HCT116 (cell line): Measurements from ENCODE around the gene ELFN2.

Source experiments
- CEBPB ChIP-seq: IDR thresholded peaks from 2 replicates; pipeline ENCODE4 v1.6.1; 2012; ENCODE audit warnings: low read depth
- EZH2 ChIP-seq: fragments of 200-600 bp; sonication (generic); IDR thresholded peaks from 2 replicates; pipeline ENCODE4 v1.6.1; 2017; ENCODE audit warnings: antibody characterized with exemption, mixed run types
- EZH2phosphoT487 ChIP-seq: fragments of 200-600 bp; IDR thresholded peaks from 2 replicates; pipeline ENCODE4 v1.6.1; 2018; ENCODE audit warnings: antibody characterized with exemption, borderline replicate concordance
- FOSL1 ChIP-seq: IDR thresholded peaks from 2 replicates; pipeline ENCODE4 v1.6.1; 2012; ENCODE audit warnings: low read depth
- JUND ChIP-seq: IDR thresholded peaks from 2 replicates; pipeline ENCODE4 v1.6.1; 2012
- POLR2A ChIP-seq: IDR thresholded peaks from 2 replicates; pipeline ENCODE4 v1.7.0; 2011; ENCODE audit warnings: borderline replicate concordance; ENCODE audit not compliant: insufficient read depth, insufficient read length; ENCODE audit errors: extremely low read depth
- RAD21 ChIP-seq: IDR thresholded peaks from 2 replicates; pipeline ENCODE4 v1.6.1; 2012; ENCODE audit warnings: low read depth, mild to moderate bottlenecking
- SP1 ChIP-seq: IDR thresholded peaks from 2 replicates; pipeline ENCODE4 v1.6.1; 2012; ENCODE audit warnings: low read depth
- TCF7L2 ChIP-seq: IDR thresholded peaks from 2 replicates; pipeline ENCODE4 v1.7.0; 2011; ENCODE audit warnings: borderline replicate concordance, inconsistent platforms; ENCODE audit not compliant: insufficient read depth, insufficient read length; ENCODE audit errors: extremely low read depth
- YY1 ChIP-seq: IDR thresholded peaks from 2 replicates; pipeline ENCODE4 v1.6.1; 2011; ENCODE audit warnings: low read length, low read depth, moderate library complexity, mild to moderate bottlenecking; ENCODE audit not compliant: insufficient replicate concordance; ENCODE audit errors: extremely low read depth
- TF ChIP-seq, protein P1 (sequence below), 3 experiments: fragments of 200-600 bp in 1 of 3; sonication (generic) in 1 of 3; IDR thresholded peaks in 2 of 3; conservative IDR thresholded peaks in 1 of 3; 2 replicates each; pipeline ENCODE4 v1.5.1; 2012 to 2017; ENCODE audit warnings: low read depth in 2 of 3, low read length in 2 of 3, antibody characterized with exemption in 1 of 3, borderline replicate concordance in 1 of 3, control low read depth in 1 of 3, mild to moderate bottlenecking in 1 of 3, mixed read lengths in 1 of 3, mixed run types in 1 of 3, moderate library complexity in 1 of 3; ENCODE audit not compliant: insufficient read depth in 1 of 3
- TF ChIP-seq, protein P2 (sequence below): IDR thresholded peaks from 2 replicates; pipeline ENCODE4 v1.6.1; 2011; ENCODE audit warnings: mild to moderate bottlenecking, low read length, moderate library complexity; ENCODE audit not compliant: insufficient replicate concordance; ENCODE audit errors: extremely low read depth
- TF ChIP-seq, protein P3 (sequence below): IDR thresholded peaks from 2 replicates; pipeline ENCODE4 v1.6.1; 2012
- TF ChIP-seq, protein P4 (sequence below): IDR thresholded peaks from 2 replicates; pipeline ENCODE4 v1.6.1; 2012

DNA sequence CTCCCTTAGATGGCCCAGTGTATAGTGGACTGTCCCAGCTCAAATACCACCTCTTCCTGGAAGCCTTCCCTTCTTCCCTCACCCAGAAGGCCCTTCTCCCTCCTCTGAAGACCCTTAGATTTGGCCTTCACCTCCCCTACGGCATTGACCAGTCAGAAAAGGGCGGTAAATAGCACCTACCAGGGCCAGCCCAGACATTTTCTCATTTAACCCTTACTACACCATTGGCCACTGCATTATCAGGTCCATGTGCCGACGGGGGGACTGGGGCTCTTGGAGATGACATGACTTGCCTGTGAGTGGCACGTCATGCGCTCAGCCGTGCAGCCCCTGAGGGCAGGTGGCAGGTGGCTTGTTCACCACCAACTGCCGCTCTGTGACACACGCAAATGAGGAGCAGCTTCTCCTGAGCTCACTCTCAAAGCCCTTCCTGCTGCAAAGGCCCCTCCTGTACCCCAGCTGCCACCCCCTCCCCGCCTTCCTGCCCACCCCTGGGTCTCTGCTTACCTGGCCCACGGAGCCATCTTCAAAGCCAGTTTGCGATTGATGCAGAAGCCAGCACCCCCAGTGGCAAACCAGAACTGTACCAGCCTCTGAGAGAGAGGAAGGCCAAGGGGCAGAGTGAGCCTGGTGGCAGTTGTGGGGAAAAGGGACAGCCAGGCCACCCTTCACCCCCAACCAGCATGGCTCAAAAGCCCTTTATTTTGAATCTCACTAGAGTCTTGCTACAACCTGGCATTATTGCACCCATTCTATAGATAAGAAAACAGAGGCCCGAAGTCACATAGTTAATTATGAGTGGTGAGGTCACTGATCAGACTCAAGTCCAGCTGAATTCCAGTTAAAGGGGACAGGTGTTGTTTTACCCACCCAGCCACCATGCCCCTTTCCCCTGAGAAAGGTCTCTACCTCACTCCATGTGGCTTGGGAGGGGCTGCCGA is 49.4 kb upstream of the ELFN2 start:
- TF ChIP-seq, protein P1, sequence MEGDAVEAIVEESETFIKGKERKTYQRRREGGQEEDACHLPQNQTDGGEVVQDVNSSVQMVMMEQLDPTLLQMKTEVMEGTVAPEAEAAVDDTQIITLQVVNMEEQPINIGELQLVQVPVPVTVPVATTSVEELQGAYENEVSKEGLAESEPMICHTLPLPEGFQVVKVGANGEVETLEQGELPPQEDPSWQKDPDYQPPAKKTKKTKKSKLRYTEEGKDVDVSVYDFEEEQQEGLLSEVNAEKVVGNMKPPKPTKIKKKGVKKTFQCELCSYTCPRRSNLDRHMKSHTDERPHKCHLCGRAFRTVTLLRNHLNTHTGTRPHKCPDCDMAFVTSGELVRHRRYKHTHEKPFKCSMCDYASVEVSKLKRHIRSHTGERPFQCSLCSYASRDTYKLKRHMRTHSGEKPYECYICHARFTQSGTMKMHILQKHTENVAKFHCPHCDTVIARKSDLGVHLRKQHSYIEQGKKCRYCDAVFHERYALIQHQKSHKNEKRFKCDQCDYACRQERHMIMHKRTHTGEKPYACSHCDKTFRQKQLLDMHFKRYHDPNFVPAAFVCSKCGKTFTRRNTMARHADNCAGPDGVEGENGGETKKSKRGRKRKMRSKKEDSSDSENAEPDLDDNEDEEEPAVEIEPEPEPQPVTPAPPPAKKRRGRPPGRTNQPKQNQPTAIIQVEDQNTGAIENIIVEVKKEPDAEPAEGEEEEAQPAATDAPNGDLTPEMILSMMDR (IDR thresholded peaks at IDR 0.05 in 2 of 3, conservative IDR thresholded peaks at IDR 0.05 in 1 of 3; ENCODE audit: borderline replicate concordance in 1 of 3, insufficient read depth in 1 of 3, low read depth in 2 of 3, low read length in 2 of 3), result no peak
- TF ChIP-seq SP1, result no peak
- no peak for TF ChIP-seq CEBPB
- no peak for TF ChIP-seq YY1
- TF ChIP-seq, protein P2, sequence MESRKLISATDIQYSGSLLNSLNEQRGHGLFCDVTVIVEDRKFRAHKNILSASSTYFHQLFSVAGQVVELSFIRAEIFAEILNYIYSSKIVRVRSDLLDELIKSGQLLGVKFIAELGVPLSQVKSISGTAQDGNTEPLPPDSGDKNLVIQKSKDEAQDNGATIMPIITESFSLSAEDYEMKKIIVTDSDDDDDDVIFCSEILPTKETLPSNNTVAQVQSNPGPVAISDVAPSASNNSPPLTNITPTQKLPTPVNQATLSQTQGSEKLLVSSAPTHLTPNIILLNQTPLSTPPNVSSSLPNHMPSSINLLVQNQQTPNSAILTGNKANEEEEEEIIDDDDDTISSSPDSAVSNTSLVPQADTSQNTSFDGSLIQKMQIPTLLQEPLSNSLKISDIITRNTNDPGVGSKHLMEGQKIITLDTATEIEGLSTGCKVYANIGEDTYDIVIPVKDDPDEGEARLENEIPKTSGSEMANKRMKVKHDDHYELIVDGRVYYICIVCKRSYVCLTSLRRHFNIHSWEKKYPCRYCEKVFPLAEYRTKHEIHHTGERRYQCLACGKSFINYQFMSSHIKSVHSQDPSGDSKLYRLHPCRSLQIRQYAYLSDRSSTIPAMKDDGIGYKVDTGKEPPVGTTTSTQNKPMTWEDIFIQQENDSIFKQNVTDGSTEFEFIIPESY, result no peak
- TF ChIP-seq EZH2phosphoT487, result no peak
- no peak for TF ChIP-seq POLR2A
- no peak for TF ChIP-seq RAD21
- TF ChIP-seq FOSL1, result no peak
- TF ChIP-seq EZH2, result no peak
- TF ChIP-seq, protein P3, sequence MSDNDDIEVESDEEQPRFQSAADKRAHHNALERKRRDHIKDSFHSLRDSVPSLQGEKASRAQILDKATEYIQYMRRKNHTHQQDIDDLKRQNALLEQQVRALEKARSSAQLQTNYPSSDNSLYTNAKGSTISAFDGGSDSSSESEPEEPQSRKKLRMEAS, result no peak
- TF ChIP-seq, protein P4, sequence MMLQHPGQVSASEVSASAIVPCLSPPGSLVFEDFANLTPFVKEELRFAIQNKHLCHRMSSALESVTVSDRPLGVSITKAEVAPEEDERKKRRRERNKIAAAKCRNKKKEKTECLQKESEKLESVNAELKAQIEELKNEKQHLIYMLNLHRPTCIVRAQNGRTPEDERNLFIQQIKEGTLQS, result no peak
- no peak for TF ChIP-seq TCF7L2
- TF ChIP-seq JUND, result no peak
